ENCODE measurements around the gene ESRRA. TPM values are rescaled to one million over a fixed set of nuclear protein-coding genes. Genes with fewer than 3 reads are reported as not detected.

ESRRA gene
- total RNA-seq, 2 donors from 2014 or later, result 38.7 to 54.7 TPM

- peaks cover 4% of the 10 kb centered on the region for H3K4me1 ChIP-seq (replicated peaks)
- DNase-seq (ENCODE audit: low spot score), result no peak
- WGBS, result 81% methylated on average over 8 of the region's 8 CpGs
- H3K36me3 ChIP-seq, result no peaks in the 10 kb centered on the region
- intact Hi-C loops (cut with DNase I), result no loop called here
- no peaks in the 10 kb centered on the region for H3K27me3 ChIP-seq (replicated peaks; ENCODE audit: insufficient read depth)
- TF ChIP-seq POLR2A (IDR thresholded peaks at IDR 0.05) (no peak), POLR2AphosphoS5 (IDR thresholded peaks at IDR 0.05) (no peak), CTCF (IDR thresholded peaks at IDR 0.05) (no peak)
- no peaks in the 10 kb centered on the region for H3K9me3 ChIP-seq
- no peak overlapping the region for H3K27ac ChIP-seq
- H3K4me3 ChIP-seq, result no peak overlapping the region
Observed at GRCh38 chr11:64278576-64279190, 26.6 kb upstream of the ESRRA start.

GRCh38 chr11:64281957-64282770 is 23.2 kb upstream of the ESRRA start:
- H3K9me3 ChIP-seq, result no peaks in the 10 kb centered on the region
- 93% methylated on average over 22 of the region's 22 CpGs for WGBS
- H3K27me3 ChIP-seq (replicated peaks; ENCODE audit: insufficient read depth), result no peaks in the 10 kb centered on the region
- DNase-seq (ENCODE audit: low spot score), result no peak
- no peak overlapping the region for H3K27ac ChIP-seq
- H3K4me3 ChIP-seq, result no peak overlapping the region
- TF ChIP-seq POLR2A (IDR thresholded peaks at IDR 0.05) (no peak), POLR2AphosphoS5 (IDR thresholded peaks at IDR 0.05) (no peak), CTCF (IDR thresholded peaks at IDR 0.05) (no peak)
- peaks cover 7% of the 10 kb centered on the region for H3K4me1 ChIP-seq (replicated peaks)
- H3K36me3 ChIP-seq, result no peaks in the 10 kb centered on the region
- intact Hi-C loops (cut with DNase I), result no loop called here

GRCh38 chr11:64283092-64283491 is 22.2 kb upstream of the ESRRA start:
- TF ChIP-seq POLR2AphosphoS5 (IDR thresholded peaks at IDR 0.05), result no peak
- no peak for TF ChIP-seq POLR2A (IDR thresholded peaks at IDR 0.05)
- no peak for TF ChIP-seq CTCF (IDR thresholded peaks at IDR 0.05)
- WGBS, result 100% methylated on average over 3 of the region's 3 CpGs
- Histone ChIP-seq H3K27ac (no peak overlapping the region), H3K27me3 (replicated peaks; ENCODE audit: insufficient read depth) (no peaks in the 10 kb centered on the region), H3K9me3 (no peaks in the 10 kb centered on the region), H3K4me1 (replicated peaks) (peaks cover 7% of the 10 kb centered on the region), H3K36me3 (no peaks in the 10 kb centered on the region), H3K4me3 (peak overlapping the region in 1 of 2 donors; percentile 80)
- intact Hi-C loops (cut with DNase I), result no loop called here
- no peak for DNase-seq (ENCODE audit: low spot score)

- 2% methylated on average over 44 of the region's 44 CpGs for whole genome bisulfite sequencing
- Histone ChIP-seq H3K9me3 (no peaks in the 10 kb centered on the region), H3K4me3 (peak within 1 kb of the TSS; percentile 71 to 80), H3K27me3 (replicated peaks; ENCODE audit: insufficient read depth) (no peaks in the 10 kb centered on the region), H3K36me3 (no peaks in the 10 kb centered on the region), H3K4me1 (replicated peaks) (peaks cover 7% of the 10 kb centered on the region), H3K27ac (peak within 1 kb of the TSS; percentile 97 to 98)
- peak; percentile 97 for DNase-seq (ENCODE audit: low spot score)
- intact Hi-C loops (cut with DNase I), result no loop called here
- TF ChIP-seq POLR2A (IDR thresholded peaks at IDR 0.05) (peak; percentile 74), CTCF (IDR thresholded peaks at IDR 0.05) (no peak), POLR2AphosphoS5 (IDR thresholded peaks at IDR 0.05) (peak; percentile 89)
Observed at GRCh38 chr11:64284048-64284961, 21.0 kb upstream of the ESRRA start, which contains the start of gene BAD. BAD (minus strand) TSS chr11:64284665; CDS start chr11:64284368, 297 bp downstream.

All from prostate gland (tissue), 2 donors.